OCI-LY7 (cell line): ENCODE measurements around the gene UGT1A10. TPM values are rescaled to one million over a fixed set of nuclear protein-coding genes. Genes with fewer than 3 reads are reported as not detected.

Source experiments
- BruUV-seq: library from RNA; stranded (reverse); fragments of 400-500 nt; replicated peaks from 2 replicates; lab custom pipeline; 2021; lab: Mats Ljungman, UMichigan
- CTCF ChIA-PET: fragments of 300-600 bp; sonication (Branson Sonifier 250); formaldehyde crosslinking; loops from one replicate; lab custom pipeline; 2022; ENCODE audit warnings: antibody characterized with exemption; ENCODE audit not compliant: unreplicated experiment; lab: Charles Lee
- POLR2A ChIA-PET: fragments of 300-600 bp; sonication (Branson Sonifier 250); formaldehyde crosslinking; loops from one replicate; lab custom pipeline; 2022; ENCODE audit warnings: antibody characterized with exemption; lab: Charles Lee
- DNase-seq: peaks from one replicate; pipeline ENCODE4 v3.0.0-alpha.2; 2015; ENCODE audit warnings: low spot score
- H2AFZ ChIP-seq: fragments of 200-600 bp; sonication (generic), shearing (Covaris generic); 2 replicates; pipeline ENCODE4 v1.6.1; 2014; ENCODE audit warnings: mild to moderate bottlenecking, antibody characterized with exemption, low read length, moderate library complexity
- H3K27ac ChIP-seq: fragments of 200-600 bp; sonication (generic); 2 replicates; pipeline ENCODE4 v1.5.1; 2014; ENCODE audit warnings: mixed run types, low read depth, mild to moderate bottlenecking, moderate library complexity, low read length, inconsistent platforms; ENCODE audit not compliant: poor library complexity, severe bottlenecking
- H3K36me3 ChIP-seq: fragments of 200-600 bp; sonication (generic); 2 replicates; pipeline ENCODE4 v1.6.1; 2014; ENCODE audit warnings: mild to moderate bottlenecking, antibody characterized with exemption, low read length, moderate library complexity, mixed read lengths; ENCODE audit not compliant: insufficient read depth
- H3K4me1 ChIP-seq: fragments of 200-600 bp; sonication (generic); 2 replicates; pipeline ENCODE4 v1.5.1; 2014; ENCODE audit warnings: mild to moderate bottlenecking, low read length; ENCODE audit not compliant: insufficient read depth, poor library complexity, severe bottlenecking
- H3K4me2 ChIP-seq: fragments of 200-600 bp; sonication (generic); 2 replicates; pipeline ENCODE4 v1.6.1; 2014; ENCODE audit warnings: mild to moderate bottlenecking, low read length
- H3K4me3 ChIP-seq: fragments of 200-600 bp; sonication (generic); 2 replicates; pipeline ENCODE4 v1.5.1; 2014; ENCODE audit warnings: mild to moderate bottlenecking, low read depth, low read length; ENCODE audit not compliant: poor library complexity, severe bottlenecking
- H3K79me2 ChIP-seq: fragments of 200-600 bp; sonication (generic); 2 replicates; pipeline ENCODE4 v1.6.1; 2016; ENCODE audit warnings: low read depth, mild to moderate bottlenecking, low read length, moderate library complexity, mixed read lengths; ENCODE audit not compliant: insufficient read depth
- H3K9me2 ChIP-seq: fragments of 200-600 bp; sonication (generic); 2 replicates; pipeline ENCODE4 v1.6.1; 2016; ENCODE audit warnings: mild to moderate bottlenecking, low read length, mixed read lengths; ENCODE audit not compliant: insufficient read depth
- H3K9me3 ChIP-seq: fragments of 200-600 bp; sonication (generic); 2 replicates; pipeline ENCODE4 v1.6.1; 2014; ENCODE audit warnings: mild to moderate bottlenecking, mixed run types, low read length, mixed read lengths
- H4K20me1 ChIP-seq: fragments of 200-600 bp; sonication (generic); 2 replicates; pipeline ENCODE4 v1.6.1; 2014; ENCODE audit warnings: mild to moderate bottlenecking, antibody characterized with exemption, low read length, moderate library complexity, mixed read lengths; ENCODE audit not compliant: insufficient read depth
- EZH2phosphoT487 ChIP-seq: fragments of 200-600 bp; sonication (generic); IDR thresholded peaks from 2 replicates; pipeline ENCODE4 v1.6.1; 2018; ENCODE audit warnings: low read depth, borderline replicate concordance, mild to moderate bottlenecking, mixed run types, antibody characterized with exemption, low read length, moderate library complexity, mixed read lengths
- intact Hi-C: fragments of 100-400 bp; cut with micrococcal nuclease; formaldehyde crosslinking; loops from one replicate; pipeline ENCODE4 v1.10.0; 2022; ENCODE audit not compliant: unreplicated experiment
- total RNA-seq, 2 experiments: library from RNA; depleted of rRNA in 1 of 2; stranded (reverse); fragments of >200 nt in 1 of 2; shearing (Covaris generic) in 1 of 2; gene quantifications; 2 replicates each; pipeline ENCODE4 v1.2.3, GENCODE V29; 2014 to 2022
- TF ChIP-seq, protein P1 (sequence below): fragments of 200-600 bp; sonication (generic); conservative IDR thresholded peaks from 2 replicates; pipeline ENCODE4 v1.5.1; 2014; ENCODE audit warnings: mild to moderate bottlenecking, antibody characterized with exemption, low read length, moderate library complexity, mixed read lengths

The UGT1A10 gene
- total RNA-seq, 2 experiments from 2014 or later: not detected

DNA sequence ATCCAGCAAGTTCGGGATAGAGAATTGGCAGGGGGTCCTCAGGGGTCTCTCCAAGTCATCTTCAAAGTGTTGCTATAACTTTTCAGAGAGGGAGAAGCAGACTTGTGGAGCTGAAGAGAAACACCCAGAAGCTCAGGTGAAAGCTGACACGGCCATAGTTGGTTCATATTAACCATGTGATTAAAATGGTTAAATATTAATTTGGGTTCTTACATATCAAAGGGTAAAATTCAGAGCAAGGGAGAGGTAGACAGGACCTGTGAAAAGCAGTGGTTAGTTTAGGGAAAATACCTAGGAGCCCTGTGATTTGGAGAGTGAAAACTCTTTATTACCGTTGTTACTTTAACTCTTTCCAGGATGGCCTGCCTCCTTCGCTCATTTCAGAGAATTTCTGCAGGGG lies 56.4 kb downstream of the UGT1A10 start, which contains the start of gene UGT1A6:
Gene UGT1A6 (plus strand): TSS at position 243 of the 400 bp plus-strand sequence. CDS start 115 bp downstream, at position 358.
- Histone ChIP-seq H3K79me2 (no peaks in the 10 kb centered on the region), H3K4me1 (no peaks in the 10 kb centered on the region), H3K4me3 (no peak within 1 kb of the TSS), H3K9me3 (no peaks in the 10 kb centered on the region), H3K27ac (no peak within 1 kb of the TSS), H2AFZ (no peak within 1 kb of the TSS), H3K4me2 (no peak within 1 kb of the TSS), H3K9me2 (no peaks in the 10 kb centered on the region), H4K20me1 (no peaks in the 10 kb centered on the region), H3K36me3 (no peaks in the 10 kb centered on the region)
- no peak for DNase-seq
- TF ChIP-seq, protein P1, sequence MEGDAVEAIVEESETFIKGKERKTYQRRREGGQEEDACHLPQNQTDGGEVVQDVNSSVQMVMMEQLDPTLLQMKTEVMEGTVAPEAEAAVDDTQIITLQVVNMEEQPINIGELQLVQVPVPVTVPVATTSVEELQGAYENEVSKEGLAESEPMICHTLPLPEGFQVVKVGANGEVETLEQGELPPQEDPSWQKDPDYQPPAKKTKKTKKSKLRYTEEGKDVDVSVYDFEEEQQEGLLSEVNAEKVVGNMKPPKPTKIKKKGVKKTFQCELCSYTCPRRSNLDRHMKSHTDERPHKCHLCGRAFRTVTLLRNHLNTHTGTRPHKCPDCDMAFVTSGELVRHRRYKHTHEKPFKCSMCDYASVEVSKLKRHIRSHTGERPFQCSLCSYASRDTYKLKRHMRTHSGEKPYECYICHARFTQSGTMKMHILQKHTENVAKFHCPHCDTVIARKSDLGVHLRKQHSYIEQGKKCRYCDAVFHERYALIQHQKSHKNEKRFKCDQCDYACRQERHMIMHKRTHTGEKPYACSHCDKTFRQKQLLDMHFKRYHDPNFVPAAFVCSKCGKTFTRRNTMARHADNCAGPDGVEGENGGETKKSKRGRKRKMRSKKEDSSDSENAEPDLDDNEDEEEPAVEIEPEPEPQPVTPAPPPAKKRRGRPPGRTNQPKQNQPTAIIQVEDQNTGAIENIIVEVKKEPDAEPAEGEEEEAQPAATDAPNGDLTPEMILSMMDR: no peak
- TF ChIP-seq EZH2phosphoT487: no peak
- BruUV-seq: no TSS peak
- intact Hi-C loops: no loop called here
- ChIA-PET CTCF (no interaction called here), POLR2A (no interaction called here)

GRCh38 chr2:233693963-233694362 lies 57.7 kb downstream of the UGT1A10 start:
- no peaks in the 10 kb centered on the region for H3K4me1 ChIP-seq
- no peak overlapping the region for H3K27ac ChIP-seq
- intact Hi-C loops: no loop called here
- no peak overlapping the region for H2AFZ ChIP-seq
- no peaks in the 10 kb centered on the region for H3K9me3 ChIP-seq
- H3K79me2 ChIP-seq: no peaks in the 10 kb centered on the region
- ChIA-PET CTCF (no interaction called here), POLR2A (no interaction called here)
- BruUV-seq: no TSS peak
- no peak overlapping the region for H3K4me3 ChIP-seq
- H4K20me1 ChIP-seq: no peaks in the 10 kb centered on the region
- TF ChIP-seq, protein P1: no peak
- TF ChIP-seq EZH2phosphoT487: no peak
- no peaks in the 10 kb centered on the region for H3K9me2 ChIP-seq
- H3K4me2 ChIP-seq: no peak overlapping the region
- H3K36me3 ChIP-seq: no peaks in the 10 kb centered on the region
- DNase-seq: no peak

DNA sequence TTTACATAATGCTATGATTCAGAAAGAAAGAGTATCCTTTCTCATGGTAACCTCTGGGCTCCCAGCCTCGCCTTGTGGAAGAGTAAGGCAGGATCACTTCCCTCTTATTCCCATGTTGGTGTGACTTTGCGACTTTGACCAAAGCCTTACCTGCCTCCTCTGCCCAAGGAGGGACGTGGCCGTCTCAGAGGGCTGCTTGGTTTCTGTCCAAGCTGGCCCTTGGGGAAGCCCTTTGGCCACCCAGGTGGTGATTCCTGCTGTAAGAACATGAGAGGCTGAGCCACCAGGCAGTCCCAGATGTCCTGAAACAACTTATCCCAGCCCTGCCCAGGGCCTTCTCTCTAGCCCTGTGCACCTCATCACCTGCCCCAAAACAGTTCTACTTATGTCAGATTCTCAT lies 62.5 kb downstream of the UGT1A10 start:
- POLR2A ChIA-PET: no interaction called here
- BruUV-seq: no TSS peak

More for the DNA sequence above, 62.5 kb downstream of the UGT1A10 start:
- no peaks in the 10 kb centered on the region for H4K20me1 ChIP-seq
- CTCF ChIA-PET: no interaction called here
- H3K4me3 ChIP-seq: no peak overlapping the region
- no peak overlapping the region for H3K27ac ChIP-seq
- no peak overlapping the region for H3K4me2 ChIP-seq
- H3K9me3 ChIP-seq: no peaks in the 10 kb centered on the region
- intact Hi-C loops: no loop called here
- H3K9me2 ChIP-seq: no peaks in the 10 kb centered on the region
- H3K79me2 ChIP-seq: no peaks in the 10 kb centered on the region
- no peaks in the 10 kb centered on the region for H3K4me1 ChIP-seq
- no peaks in the 10 kb centered on the region for H3K36me3 ChIP-seq
- TF ChIP-seq, protein P1: no peak
- TF ChIP-seq EZH2phosphoT487: no peak
- DNase-seq: no peak
- H2AFZ ChIP-seq: no peak overlapping the region
